GM19468 (cell line): Measurements from ENCODE around the gene GSTA3.
"Not testable (repeated sequence)": the region's sequence is repeated elsewhere in the genome, so short reads cannot be mapped to it uniquely, and the experiment has no call there.

Experiments used
- ATAC-seq: cut with Tn5 transposase; IDR thresholded peaks from one replicate; pipeline ENCODE4 v1.9.1; 2021; ENCODE audit warnings: mild to moderate bottlenecking, moderate library complexity, moderate number of reproducible peaks; ENCODE audit not compliant: unreplicated experiment; ENCODE audit errors: extremely low read depth

Gene GSTA3

GRCh38 chr6:52870335-52871091 lies 39.0 kb downstream of the GSTA3 start:
- not testable (repeated sequence) for ATAC-seq

- not testable (repeated sequence) for ATAC-seq
These were observed 40.6 kb downstream of the GSTA3 start for GRCh38 chr6:52868899-52869298.

GRCh38 chr6:52868240-52868639 lies 41.3 kb downstream of the GSTA3 start:
- no peak for ATAC-seq

DNA sequence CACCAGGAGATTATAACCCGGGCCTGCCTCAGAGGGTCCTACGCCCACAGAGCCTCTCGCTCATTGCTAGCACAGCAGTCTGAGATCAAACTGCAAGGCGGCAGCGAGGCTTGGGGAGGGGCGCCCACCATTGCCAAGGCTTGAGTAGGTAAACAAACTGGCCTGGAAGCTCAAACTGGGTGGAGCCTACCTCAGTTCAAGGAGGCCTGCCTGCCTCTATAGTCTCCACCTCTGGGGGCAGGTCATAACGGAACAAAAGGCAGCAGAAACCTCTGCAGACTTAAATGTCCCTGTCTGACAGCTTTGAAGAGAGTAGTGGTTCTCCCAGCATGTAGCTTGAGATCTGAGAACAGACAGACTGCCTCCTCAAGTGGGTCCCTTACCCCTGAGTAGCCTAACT lies 48.3 kb downstream of the GSTA3 start:
- not testable (repeated sequence) for ATAC-seq

- no peak for ATAC-seq
These were observed 51.1 kb downstream of the GSTA3 start for GRCh38 chr6:52858416-52858815.

GRCh38 chr6:52856137-52856536 lies 53.4 kb downstream of the GSTA3 start:
- ATAC-seq = not testable (repeated sequence)

DNA sequence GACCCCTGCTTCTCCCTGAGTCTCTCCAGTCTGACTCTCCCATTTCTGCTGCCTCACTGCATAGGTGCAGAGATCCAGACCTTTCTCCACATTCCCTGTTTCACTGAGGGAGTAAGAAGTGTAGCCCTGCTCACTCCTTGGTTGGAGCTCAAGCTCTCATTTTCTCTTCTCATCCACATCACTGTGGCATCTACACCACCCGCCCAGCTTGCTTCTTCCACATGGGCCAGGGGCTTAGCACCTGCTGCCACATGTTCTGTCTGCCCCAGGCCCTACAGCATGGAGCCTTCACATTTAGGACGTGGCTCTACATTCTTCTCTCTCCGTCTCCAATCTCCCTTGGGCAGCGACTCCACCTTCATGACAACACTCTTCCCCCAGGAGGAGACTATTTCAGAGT lies 60.4 kb downstream of the GSTA3 start:
- ATAC-seq = no peak
